SKM-1 treated with dmso at 0.1 percent for 144 hours (cell line): ENCODE data around the gene LNX2.

Experiments
- DNase-seq: peaks from one replicate; lab custom pipeline; 2025; ENCODE audit not compliant: unreplicated experiment; lab: John Stamatoyannopoulos, UW

Gene LNX2

DNA sequence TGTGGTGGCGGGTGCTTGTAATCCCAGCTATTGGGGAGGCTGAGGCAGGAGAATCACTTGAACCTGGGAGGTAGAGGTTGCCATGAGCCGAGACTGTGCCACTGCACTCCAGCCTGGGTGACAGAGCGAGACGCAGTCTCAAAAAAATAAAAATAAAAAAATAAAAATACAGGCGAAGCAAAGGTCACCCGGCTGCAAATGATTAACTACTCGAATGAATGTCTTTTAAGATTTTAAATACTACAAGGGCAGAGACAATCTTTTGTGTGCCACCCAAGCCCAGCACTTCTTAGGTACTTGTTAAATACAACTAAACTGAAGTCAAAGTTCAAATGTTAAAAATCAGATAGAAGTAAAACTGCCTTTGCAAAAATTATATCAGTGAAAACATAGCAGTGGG, 6.7 kb downstream of the LNX2 start:
- DNase-seq, result no peak

- no peak for DNase-seq
These were observed 13.2 kb downstream of the LNX2 start for GRCh38 chr13:27607125-27607524.

DNA sequence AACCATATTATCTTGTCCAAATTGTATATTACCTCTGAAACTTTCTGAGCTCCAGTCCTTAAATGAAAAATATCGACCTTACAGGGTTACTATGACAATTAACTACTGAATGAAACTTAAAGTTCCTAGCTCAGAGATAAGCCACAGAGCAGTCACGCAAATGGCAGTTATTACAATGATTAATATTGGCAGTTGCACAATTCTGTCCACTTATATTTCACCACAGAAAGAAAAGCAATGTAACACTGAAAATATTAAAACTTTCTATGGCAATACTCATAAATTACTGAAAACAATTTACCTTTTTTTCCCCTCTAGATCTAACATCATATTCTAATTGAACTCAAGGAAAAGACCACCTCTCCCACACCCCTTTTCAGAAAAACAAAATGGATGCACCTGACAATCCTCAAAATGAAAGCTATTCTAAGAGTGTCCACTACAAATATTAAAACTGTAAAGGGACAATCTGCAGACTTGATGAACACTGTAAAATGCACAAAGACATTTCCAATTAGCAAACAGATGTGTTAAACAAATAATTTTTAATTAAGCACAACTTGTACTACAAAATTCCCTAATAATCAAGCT, 14.6 kb downstream of the LNX2 start:
- DNase-seq, result no peak

GRCh38 chr13:27605099-27605498, 15.2 kb downstream of the LNX2 start:
- DNase-seq, result no peak

DNA sequence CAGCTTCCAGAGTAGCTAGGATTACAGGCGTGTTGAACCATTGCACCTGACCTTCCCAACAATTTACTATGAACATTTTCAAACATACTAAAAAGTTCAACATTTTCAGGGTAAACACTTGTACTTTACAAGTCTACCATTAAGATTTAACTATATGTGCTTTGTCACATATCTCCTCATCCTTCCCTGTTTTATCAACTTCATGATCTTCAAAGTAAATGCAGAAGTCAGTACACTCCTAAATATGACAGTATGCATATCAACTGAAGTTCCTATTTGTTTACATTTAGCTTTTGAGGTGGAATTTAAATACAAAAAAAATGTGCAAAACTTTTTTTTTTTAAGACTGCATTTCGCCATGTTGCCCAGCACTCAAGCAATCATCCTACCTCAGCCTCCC, 18.5 kb downstream of the LNX2 start:
- DNase-seq, result no peak

- no peak for DNase-seq
These were observed 19.1 kb downstream of the LNX2 start for GRCh38 chr13:27601208-27601607.

GRCh38 chr13:27600711-27601110, 19.6 kb downstream of the LNX2 start:
- no peak for DNase-seq

- DNase-seq, result no peak
These were observed 20.3 kb downstream of the LNX2 start for GRCh38 chr13:27599845-27600553.

DNA sequence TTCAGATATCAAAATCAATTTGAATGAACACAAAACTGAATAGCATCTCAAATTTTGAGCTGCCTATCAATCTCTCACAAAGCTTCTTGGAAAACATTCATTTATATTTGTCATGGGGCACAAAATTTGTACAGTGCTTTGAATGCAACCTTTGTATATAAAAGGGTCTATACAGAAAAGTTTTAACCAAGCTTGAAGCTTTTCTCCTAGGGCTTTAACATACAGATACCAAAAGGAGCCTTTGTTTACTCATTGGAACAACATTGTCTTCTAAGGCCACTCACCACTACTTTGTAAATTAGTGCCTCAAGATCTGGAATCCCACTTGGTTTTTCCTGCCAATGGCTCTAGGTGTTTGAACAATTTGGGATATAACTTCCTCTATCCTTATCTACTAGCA, 21.2 kb downstream of the LNX2 start:
- no peak for DNase-seq

DNA sequence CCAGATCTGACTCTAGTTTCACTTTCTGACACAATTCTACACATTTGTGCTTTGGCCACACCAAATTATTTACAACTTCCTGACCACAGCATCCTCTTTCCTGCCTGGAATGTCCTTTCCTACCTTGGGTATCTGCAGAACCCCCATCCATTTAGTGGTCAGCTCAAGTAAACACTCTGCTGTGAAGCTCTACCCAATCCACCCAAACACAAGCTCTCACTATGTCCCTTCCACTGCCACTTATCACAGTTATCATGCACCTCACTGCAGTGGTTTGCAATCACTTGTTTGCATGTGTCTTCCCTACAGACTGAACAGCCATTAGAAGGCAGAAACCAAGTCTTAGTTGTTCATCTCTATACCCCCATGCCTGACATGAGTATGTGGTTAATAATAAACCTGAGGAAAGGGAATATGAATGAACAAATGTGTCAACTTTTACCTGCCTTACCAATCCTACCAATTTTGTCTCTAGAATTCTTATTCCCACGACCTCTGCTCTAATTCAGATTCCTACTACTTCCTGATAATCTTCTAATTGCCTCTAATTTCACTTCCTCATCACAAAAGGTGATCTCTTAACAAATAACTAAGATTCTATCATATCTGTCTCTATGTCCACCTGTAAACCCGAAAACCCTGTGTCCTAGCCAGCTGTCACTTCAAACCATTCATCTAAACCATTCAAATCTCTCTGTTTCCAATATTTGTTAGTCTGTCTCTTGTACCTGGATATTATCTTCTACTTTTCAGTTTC, 25.1 kb downstream of the LNX2 start:
- no peak for DNase-seq

DNA sequence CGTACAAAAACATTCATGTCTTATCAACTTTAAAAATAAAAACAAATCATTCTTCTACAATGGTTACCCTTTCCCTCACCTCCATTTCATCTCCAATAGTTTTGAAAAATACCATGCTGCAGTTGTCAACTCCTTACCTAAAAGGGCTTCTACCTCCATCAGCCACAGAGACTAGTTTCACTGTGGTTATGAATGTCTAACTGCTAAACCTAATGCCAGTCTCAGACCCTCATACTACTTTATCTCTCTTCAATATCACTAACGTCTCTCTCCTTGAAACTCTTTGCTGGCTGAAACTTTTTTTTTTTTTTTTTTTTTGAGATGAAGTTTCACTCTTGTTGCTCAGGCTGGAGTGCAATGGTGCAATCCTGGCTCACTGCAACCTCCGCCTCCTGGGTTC, 27.1 kb downstream of the LNX2 start:
- no peak for DNase-seq

DNA sequence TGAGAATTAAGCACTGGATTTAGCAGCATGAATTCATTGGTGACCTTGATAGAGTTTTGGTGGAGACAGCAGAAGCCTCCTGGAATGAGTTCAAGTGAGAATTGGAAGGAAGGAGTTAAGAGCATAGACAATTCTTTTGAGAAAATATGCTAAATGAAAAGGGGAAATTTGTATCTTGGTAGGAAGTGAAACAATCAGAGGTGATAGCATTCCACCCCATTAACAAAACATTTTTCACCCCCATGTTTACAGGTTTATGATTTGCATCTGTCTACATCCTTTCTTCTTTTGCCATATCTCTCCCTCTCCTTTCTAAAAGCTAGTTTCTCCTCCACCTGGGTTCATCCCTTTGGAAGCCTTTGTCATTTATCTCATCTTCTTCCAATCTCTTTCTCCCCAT, 27.5 kb downstream of the LNX2 start:
- no peak for DNase-seq

DNA sequence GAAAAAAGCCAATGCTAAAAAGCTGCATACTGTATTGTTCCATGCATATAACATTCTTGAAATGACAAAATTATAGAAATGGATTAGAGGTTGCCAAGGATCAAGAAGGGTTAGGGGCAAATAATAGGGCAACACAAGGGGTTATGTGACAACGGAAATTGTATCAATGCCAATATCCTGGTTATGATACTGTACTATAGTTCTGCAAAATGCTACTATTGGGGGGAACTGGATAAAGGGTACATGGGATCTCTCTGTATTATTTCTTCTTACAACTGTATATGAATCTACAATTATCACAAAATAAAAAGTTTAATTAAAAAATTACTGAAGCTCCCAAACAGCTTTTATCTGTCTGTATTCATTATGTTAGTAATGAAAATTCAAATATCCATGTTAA, 31.9 kb downstream of the LNX2 start:
- DNase-seq, result no peak

- no peak for DNase-seq
These were observed 33.1 kb downstream of the LNX2 start for GRCh38 chr13:27587095-27587746.

- DNase-seq, result no peak
These were observed 36.7 kb downstream of the LNX2 start for GRCh38 chr13:27583645-27584044.

GRCh38 chr13:27578121-27579030, 42.0 kb downstream of the LNX2 start:
- no peak for DNase-seq

DNA sequence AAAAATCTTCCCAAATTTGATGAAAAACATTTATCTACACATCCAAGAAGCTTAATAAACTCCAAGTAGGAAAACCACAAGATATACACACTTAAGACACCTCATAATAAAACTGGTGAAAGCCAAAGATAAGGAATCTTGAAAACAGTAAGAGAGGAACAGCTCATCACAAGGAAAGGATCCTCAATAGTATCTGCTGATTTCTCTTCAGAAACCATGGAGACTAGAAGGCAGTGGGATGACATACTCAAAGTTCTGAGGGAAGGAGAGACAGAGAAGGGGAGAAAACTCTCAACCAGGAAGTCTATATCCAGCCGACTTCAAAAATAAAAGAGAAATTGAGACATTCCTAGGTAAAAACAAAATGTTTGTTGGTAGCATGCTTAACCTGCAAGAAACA, 45.7 kb downstream of the LNX2 start:
- no peak for DNase-seq

- DNase-seq, result no peak
These were observed 47.1 kb downstream of the LNX2 start for GRCh38 chr13:27573265-27573664.

GRCh38 chr13:27572234-27572901, 48.0 kb downstream of the LNX2 start:
- no peak for DNase-seq

GRCh38 chr13:27570906-27571305, 49.4 kb downstream of the LNX2 start:
- DNase-seq, result no peak
